Measurements from ENCODE around the gene TMEM126A.
"Not testable (repeated sequence)": the region's sequence is repeated elsewhere in the genome, so short reads cannot be mapped to it uniquely, and the experiment has no call there.

TMEM126A gene

GRCh38 chr11:85658180-85658579, 10.4 kb downstream of the TMEM126A start:
- no peak for DNase-seq (ENCODE audit: low read depth in 3 of 3)

- no peak for DNase-seq (ENCODE audit: low read depth in 3 of 3)
Observed at GRCh38 chr11:85661972-85662664, 14.4 kb downstream of the TMEM126A start.

GRCh38 chr11:85663080-85663752, 15.4 kb downstream of the TMEM126A start:
- DNase-seq (ENCODE audit: low read depth in 3 of 3), result no peak

GRCh38 chr11:85663753-85664614, 16.2 kb downstream of the TMEM126A start:
- peak; percentile 76 to 81 (median 79) for DNase-seq (ENCODE audit: low read depth in 3 of 3)

- DNase-seq (ENCODE audit: low read depth in 3 of 3), result peak; percentile 92 to 94 (median 93)
Observed at GRCh38 chr11:85664615-85665481, 17.1 kb downstream of the TMEM126A start, which contains the start of gene CREBZF. TSS of gene CREBZF (minus strand) at chr11:85665129. CDS start at chr11:85664875, 254 bp downstream.

- no peak for DNase-seq (ENCODE audit: low read depth in 3 of 3)
Observed at GRCh38 chr11:85665733-85666132, 18.0 kb downstream of the TMEM126A start.

GRCh38 chr11:85666687-85667086, 18.9 kb downstream of the TMEM126A start:
- DNase-seq (ENCODE audit: low read depth in 3 of 3), result no peak

- no peak for DNase-seq (ENCODE audit: low read depth in 3 of 3)
Observed at GRCh38 chr11:85668157-85668556, 20.4 kb downstream of the TMEM126A start.

GRCh38 chr11:85670949-85671663, 23.3 kb downstream of the TMEM126A start:
- DNase-seq (ENCODE audit: low read depth in 3 of 3), result not testable (repeated sequence)

GRCh38 chr11:85672105-85672902, 24.5 kb downstream of the TMEM126A start:
- no peak for DNase-seq (ENCODE audit: low read depth in 3 of 3)

- no peak for DNase-seq (ENCODE audit: low read depth in 3 of 3)
Observed at GRCh38 chr11:85673393-85673792, 25.6 kb downstream of the TMEM126A start.

GRCh38 chr11:85679576-85679975, 31.8 kb downstream of the TMEM126A start:
- no peak for DNase-seq (ENCODE audit: low read depth in 3 of 3)

GRCh38 chr11:85680897-85681296, 33.1 kb downstream of the TMEM126A start:
- DNase-seq (ENCODE audit: low read depth in 3 of 3), result no peak

- peak; percentile 46 to 53 (median 47) for DNase-seq (ENCODE audit: low read depth in 3 of 3)
Observed at GRCh38 chr11:85682330-85683305, 34.9 kb downstream of the TMEM126A start.

GRCh38 chr11:85685125-85685819, 37.5 kb downstream of the TMEM126A start:
- no peak for DNase-seq (ENCODE audit: low read depth in 3 of 3)

- no peak for DNase-seq (ENCODE audit: low read depth in 3 of 3)
Observed at GRCh38 chr11:85685820-85686459, 38.2 kb downstream of the TMEM126A start, which contains the start of gene CCDC89. TSS of gene CCDC89 (minus strand) at chr11:85686195. CDS start at chr11:85686130, 65 bp downstream.

GRCh38 chr11:85694385-85694980, 46.7 kb downstream of the TMEM126A start:
- no peak for DNase-seq (ENCODE audit: low read depth in 3 of 3)

All from stimulated activated CD4-positive, alpha-beta T cell treated with anti-CD3 and anti-CD28 coated beads, TNF-alpha, amount 100 ng/mL, for 48 hours (primary cell).